Ovary (tissue), 9 donors: ENCODE measurements around the gene SEMA6D. TPM values are rescaled to one million over a fixed set of nuclear protein-coding genes. Genes with fewer than 3 reads are reported as not detected.
"Not testable (repeated sequence)": the region's sequence is repeated elsewhere in the genome, so short reads cannot be mapped to it uniquely, and the experiment has no call there.

Experiments used
- DNase-seq, 5 donors: peaks; one replicate each; pipeline ENCODE4 v3.0.0-alpha.2; 2019 to 2020
- H3K27ac ChIP-seq, 2 donors: fragments of 200-600 bp; one replicate each; pipeline versions ENCODE4 v1.5.1 to v1.8.0; 2019 to 2022
- H3K27me3 ChIP-seq: fragments of 200-600 bp; one replicate; pipeline ENCODE4 v1.8.0; 2022
- H3K36me3 ChIP-seq: fragments of 200-600 bp; sonication (generic); one replicate; pipeline ENCODE4 v1.5.1; 2019
- H3K4me1 ChIP-seq: one replicate; pipeline ENCODE4 v1.8.1; 2013; ENCODE audit warnings: mild to moderate bottlenecking, moderate library complexity; ENCODE audit not compliant: insufficient read depth
- H3K4me3 ChIP-seq: fragments of 200-600 bp; sonication (generic); one replicate; pipeline ENCODE4 v1.5.1; 2017
- H3K9me3 ChIP-seq, 2 donors: fragments of 200-600 bp in 1 of 2; sonication (generic) in 1 of 2; one replicate each; pipeline versions ENCODE4 v1.5.1 to v1.8.1; 2013 to 2019; ENCODE audit warnings: mild to moderate bottlenecking in 1 of 2, moderate library complexity in 1 of 2
- EP300 ChIP-seq: sonication (generic); formaldehyde crosslinking; IDR thresholded peaks from one replicate; pipeline ENCODE4 v1.6.1; 2017; ENCODE audit warnings: antibody characterized with exemption
- POLR2A ChIP-seq: fragments of 450-650 bp; IDR thresholded peaks from one replicate; pipeline ENCODE4 v1.6.1; 2017; ENCODE audit warnings: antibody characterized with exemption, mild to moderate bottlenecking, moderate library complexity
- WGBS, 3 donors: extraction: QIAGEN DNeasy Blood & Tissue Kit in 1 of 3; methylation state at CpG; one replicate each; pipeline versions ENCODE4 v1.1.5 to v1.1.7; 2013 to 2017; 5-methylcytosine and 5-hydroxymethylcytosine counted together
- intact Hi-C, 4 donors: fragments of 100-400 bp; cut with DNase I; formaldehyde crosslinking; loops; one replicate each; pipeline versions ENCODE4 v1.11.0 to v1.15.1; 2022 to 2023
- polyA plus RNA-seq, 2 donors: library from polyadenylated mRNA; stranded (reverse); fragments of 200-250 nt in 1 of 2; fragments of 350-450 nt in 1 of 2; fragmentation: Illumina TruSeq in 1 of 2; extraction: RNeasy Lipid Tissue Mini Kit (QIAGEN cat#74804) in 1 of 2; gene quantifications; one replicate each; pipeline ENCODE4 v1.2.3, GENCODE V29; 2013 to 2014
- total RNA-seq, 7 donors: library from RNA; depleted of rRNA in 2 of 7; stranded (reverse); fragments of >200 nt in 2 of 7; fragmentation: NEBNext Ultra II Directional in 3 of 7; extraction: Animal tissue kit (Norgen Biotek cat#: 25700) in 3 of 7; gene quantifications; one replicate each; pipeline versions ENCODE4 v1.1.0 to v1.2.4, GENCODE V29; 2016 to 2023
- TF ChIP-seq, protein P1 (sequence below), 3 donors: fragments of 450-650 bp in 2 of 3; fragments of 200-600 bp in 1 of 3; IDR thresholded peaks; one replicate each; pipeline versions ENCODE4 v1.5.1 to v1.8.0; 2016 to 2022; ENCODE audit warnings: antibody characterized with exemption in 3 of 3, mild to moderate bottlenecking in 1 of 3
- donor health status: DM: no; HTN: no; CAD: no; lungs with moderate emphysema.
- donor health status: DM: no; HTN: no; CAD: no.
- donor health status: Bipolar disorder and iron deficiency.
- donor health status: DM: yes; HTN: yes; CAD: no.
- donor health status: DM: no; HTN: no; CAD: no.
- donor health status: DM: yes; HTN: yes; CAD: no.

Gene SEMA6D
- total and polyA plus RNA-seq, 9 donors, result 13.7 to 45.3 (median 27.2) TPM

DNA sequence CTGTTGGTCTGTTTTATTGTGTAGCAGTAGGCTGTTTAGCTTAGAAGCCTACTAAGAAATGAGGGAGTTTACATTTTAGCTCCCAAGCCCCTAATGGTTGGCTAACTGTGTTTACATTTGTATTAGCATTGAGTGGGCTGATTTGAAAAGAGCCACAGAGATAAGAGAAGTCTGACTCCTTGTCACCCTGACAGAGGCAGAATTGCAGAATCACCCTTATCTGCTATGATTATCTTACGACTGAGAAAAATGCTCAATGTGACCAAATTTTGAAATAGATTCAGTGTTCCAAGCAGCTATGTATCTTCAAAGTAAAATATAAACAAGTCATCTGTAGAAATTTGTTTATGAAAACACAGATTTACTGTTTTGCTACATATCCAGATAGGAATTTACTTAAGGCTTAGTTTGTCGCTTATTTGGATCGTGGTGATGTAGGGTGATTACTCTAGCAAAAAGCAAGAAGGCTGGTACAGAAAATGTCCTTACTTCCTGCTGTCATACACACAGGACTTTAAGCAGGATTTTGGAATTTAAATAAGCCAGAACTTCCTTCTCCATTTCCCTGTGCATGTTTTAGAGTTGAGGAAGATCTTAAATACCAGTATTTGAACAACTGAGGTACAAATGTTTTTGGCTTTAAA lies 19.0 kb downstream of the SEMA6D start:
- Histone ChIP-seq H3K27ac (no peak overlapping the region), H3K36me3 (no peaks in the 10 kb centered on the region)
- intact Hi-C loops, result no loop called here

DNA sequence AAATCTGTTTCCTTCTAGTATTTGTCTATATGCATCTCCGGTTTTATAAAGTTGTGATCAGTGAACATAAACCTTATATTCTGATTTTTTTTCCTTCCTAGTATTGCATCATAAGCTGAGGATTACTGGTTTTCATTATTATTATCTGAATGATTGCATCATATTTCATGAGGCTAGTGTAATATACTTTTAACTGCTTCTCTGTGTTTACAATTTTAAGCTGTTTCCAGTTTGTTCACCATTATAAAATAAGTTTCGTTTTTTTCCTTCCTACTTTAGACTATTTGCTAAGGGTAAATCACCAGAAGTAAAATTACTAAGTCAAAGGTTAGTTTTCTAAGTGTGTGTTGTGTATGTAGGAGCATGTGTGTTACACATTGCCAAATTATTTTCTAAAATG lies 20.2 kb downstream of the SEMA6D start:
- H3K4me3 ChIP-seq, result no peak overlapping the region
- TF ChIP-seq, protein P1, sequence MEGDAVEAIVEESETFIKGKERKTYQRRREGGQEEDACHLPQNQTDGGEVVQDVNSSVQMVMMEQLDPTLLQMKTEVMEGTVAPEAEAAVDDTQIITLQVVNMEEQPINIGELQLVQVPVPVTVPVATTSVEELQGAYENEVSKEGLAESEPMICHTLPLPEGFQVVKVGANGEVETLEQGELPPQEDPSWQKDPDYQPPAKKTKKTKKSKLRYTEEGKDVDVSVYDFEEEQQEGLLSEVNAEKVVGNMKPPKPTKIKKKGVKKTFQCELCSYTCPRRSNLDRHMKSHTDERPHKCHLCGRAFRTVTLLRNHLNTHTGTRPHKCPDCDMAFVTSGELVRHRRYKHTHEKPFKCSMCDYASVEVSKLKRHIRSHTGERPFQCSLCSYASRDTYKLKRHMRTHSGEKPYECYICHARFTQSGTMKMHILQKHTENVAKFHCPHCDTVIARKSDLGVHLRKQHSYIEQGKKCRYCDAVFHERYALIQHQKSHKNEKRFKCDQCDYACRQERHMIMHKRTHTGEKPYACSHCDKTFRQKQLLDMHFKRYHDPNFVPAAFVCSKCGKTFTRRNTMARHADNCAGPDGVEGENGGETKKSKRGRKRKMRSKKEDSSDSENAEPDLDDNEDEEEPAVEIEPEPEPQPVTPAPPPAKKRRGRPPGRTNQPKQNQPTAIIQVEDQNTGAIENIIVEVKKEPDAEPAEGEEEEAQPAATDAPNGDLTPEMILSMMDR (IDR thresholded peaks at IDR 0.05), result no peak
- TF ChIP-seq EP300, result no peak
- no peak for TF ChIP-seq POLR2A
- no peaks in the 10 kb centered on the region for H3K36me3 ChIP-seq
- no peak overlapping the region for H3K27ac ChIP-seq
- no peaks in the 10 kb centered on the region for H3K9me3 ChIP-seq
- no peak for DNase-seq
- 69 to 79% (median 76%) methylated on average over 2 of the region's 2 CpGs for WGBS, 3 donors
- intact Hi-C loops, result no loop called here
- no peaks in the 10 kb centered on the region for H3K27me3 ChIP-seq
- H3K4me1 ChIP-seq, result peaks cover 11% of the 10 kb centered on the region

More for the DNA sequence above, 19.0 kb downstream of the SEMA6D start:
- WGBS, 3 donors, result 15 to 50% (median 33%) methylated on average over 3 of the region's 3 CpGs
- no peaks in the 10 kb centered on the region for H3K27me3 ChIP-seq
- no peak overlapping the region for H3K4me3 ChIP-seq
- no peaks in the 10 kb centered on the region for H3K9me3 ChIP-seq
- H3K4me1 ChIP-seq, result peaks cover 7% of the 10 kb centered on the region
- no peak for DNase-seq
- no peak for TF ChIP-seq POLR2A
- TF ChIP-seq, protein P1 (IDR thresholded peaks at IDR 0.05), result no peak
- TF ChIP-seq EP300, result no peak

DNA sequence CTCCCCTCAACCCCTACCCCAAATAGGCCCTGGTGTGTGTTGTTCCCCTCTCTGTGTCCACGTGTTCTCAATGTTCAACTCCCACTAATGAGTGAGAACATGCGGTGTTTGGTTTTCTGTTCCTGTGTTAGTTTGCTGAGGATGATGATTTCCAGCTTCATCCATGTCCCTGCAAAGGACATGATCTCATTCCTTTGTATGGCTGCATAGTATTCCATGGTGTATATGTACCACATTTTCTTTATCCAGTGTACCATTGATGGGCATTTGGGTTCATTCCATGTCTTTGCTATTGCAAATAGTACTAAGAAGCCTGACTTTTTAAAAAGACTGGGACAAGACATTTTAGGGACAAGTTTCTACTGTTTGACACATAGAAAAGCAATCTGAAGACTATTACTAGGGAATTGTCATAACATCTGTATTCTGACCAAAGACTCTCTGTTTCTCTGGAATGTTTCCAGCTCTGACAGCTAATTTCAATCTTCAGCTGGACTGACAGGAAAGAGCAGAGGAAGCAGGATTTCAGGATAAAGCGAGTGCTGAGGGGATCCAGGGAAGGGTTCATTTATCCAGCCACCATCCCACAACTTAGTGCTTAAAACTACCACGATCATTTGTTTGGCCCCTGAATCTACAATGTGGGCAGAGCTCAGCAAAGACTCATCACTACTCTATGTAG lies 21.0 kb downstream of the SEMA6D start:
- H3K36me3 ChIP-seq, H3K27ac ChIP-seq, H3K9me3 ChIP-seq, H3K27me3 ChIP-seq, DNase-seq, intact Hi-C loops, H3K4me3 ChIP-seq: not testable (repeated sequence)
- peaks cover 11% of the 10 kb centered on the region for H3K4me1 ChIP-seq
- WGBS, 3 donors, result 89 to 93% (median 92%) methylated on average over 4 of the region's 4 CpGs

DNA sequence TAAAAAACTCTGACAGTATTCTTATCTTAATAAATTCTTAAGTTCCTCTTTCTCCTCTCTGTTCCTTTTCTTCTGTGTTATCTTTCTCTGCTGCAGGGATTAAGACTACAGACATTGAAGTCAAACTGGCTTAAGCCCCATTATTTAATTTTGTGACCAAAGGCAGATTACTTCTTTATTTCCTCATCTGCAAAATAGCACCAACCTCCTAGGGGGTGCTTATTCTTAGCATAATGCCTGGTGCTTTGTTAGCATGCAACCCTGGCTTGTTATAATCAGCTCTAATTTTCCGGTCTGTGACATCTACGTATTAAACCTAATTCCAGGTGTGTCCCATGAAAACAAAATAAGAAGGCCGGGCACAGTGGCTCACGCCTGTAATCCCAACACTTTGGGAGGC lies 23.8 kb downstream of the SEMA6D start:
- DNase-seq, result no peak
- Histone ChIP-seq H3K27ac (no peak overlapping the region), H3K4me3 (no peak overlapping the region), H3K36me3 (no peaks in the 10 kb centered on the region), H3K27me3 (no peaks in the 10 kb centered on the region), H3K9me3 (no peaks in the 10 kb centered on the region), H3K4me1 (peaks cover 13% of the 10 kb centered on the region)
- intact Hi-C loops, result no loop called here
- 95 to 99% (median 98%) methylated on average over 4 of the region's 4 CpGs for WGBS, 3 donors
- TF ChIP-seq POLR2A (no peak), EP300 (no peak)
- TF ChIP-seq, protein P1 (IDR thresholded peaks at IDR 0.05), result no peak

DNA sequence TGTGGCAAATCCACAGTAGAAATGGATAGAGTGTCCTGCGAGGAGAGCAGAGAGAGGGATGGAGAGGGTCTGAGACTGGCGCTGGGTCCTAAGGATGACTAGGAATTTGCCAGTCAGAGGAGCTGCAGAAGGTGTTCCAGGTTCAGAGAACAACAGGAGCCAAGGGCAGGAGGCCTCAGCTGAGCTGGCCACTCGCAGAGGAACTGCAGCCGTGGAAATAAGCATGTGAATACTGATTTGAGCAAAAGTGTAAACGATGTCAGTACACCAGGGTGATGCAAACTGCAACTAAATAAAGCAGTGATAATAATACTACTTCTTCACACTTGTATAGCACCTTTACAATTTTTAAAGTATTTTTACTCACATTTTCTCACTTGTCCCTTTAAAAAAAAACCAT lies 24.6 kb downstream of the SEMA6D start:
- intact Hi-C loops, result no loop called here

More for the DNA sequence above, 24.6 kb downstream of the SEMA6D start:
- 88 to 95% (median 94%) methylated on average over 5 of the region's 5 CpGs for WGBS, 3 donors
- Histone ChIP-seq H3K27ac (no peak overlapping the region), H3K4me1 (peaks cover 15% of the 10 kb centered on the region), H3K4me3 (no peak overlapping the region), H3K36me3 (no peaks in the 10 kb centered on the region), H3K27me3 (no peaks in the 10 kb centered on the region), H3K9me3 (no peaks in the 10 kb centered on the region)
- TF ChIP-seq EP300 (no peak), POLR2A (no peak)
- TF ChIP-seq, protein P1 (IDR thresholded peaks at IDR 0.05), result no peak
- DNase-seq, result no peak
